K562 (cell line): ENCODE results near the gene ILK. TPM values are rescaled to one million over a fixed set of nuclear protein-coding genes. Genes with fewer than 3 reads are reported as not detected.

Experiments used
- ASH1L ChIP-seq: fragments of 450-650 bp; IDR thresholded peaks from 2 replicates; pipeline ENCODE4 v1.6.1; 2018; ENCODE audit warnings: borderline replicate concordance, mild to moderate bottlenecking, low read depth; ENCODE audit not compliant: partially characterized antibody
- CBFA2T3 ChIP-seq: fragments of 450-650 bp; IDR thresholded peaks from 2 replicates; pipeline ENCODE4 v1.6.1; 2017
- CBX3 ChIP-seq, 2 experiments: IDR thresholded peaks; 1 replicate in 1 of 2; 2 replicates in 1 of 2; pipeline ENCODE4 v1.6.1; 2012; ENCODE audit warnings: inconsistent platforms in 2 of 2, low read length in 2 of 2, borderline replicate concordance in 1 of 2, control low read depth in 1 of 2
- CBX5 ChIP-seq: IDR thresholded peaks from 2 replicates; pipeline ENCODE4 v1.6.1; 2014; ENCODE audit warnings: low read depth, borderline replicate concordance
- CEBPG ChIP-seq, 3 experiments: fragments of 200-800 bp in 1 of 3; sonication (Bioruptor generic) in 1 of 3; sonication (generic) in 1 of 3; formaldehyde crosslinking in 1 of 3; IDR thresholded peaks in 2 of 3; conservative IDR thresholded peaks in 1 of 3; 2 replicates each; pipeline versions ENCODE4 v1.6.1 to v1.8.0; 2016 to 2022; ENCODE audit warnings: missing compliant biosample characterization in 2 of 3, missing genetic modification characterization in 2 of 3, mild to moderate bottlenecking in 1 of 3, missing genetic modification reagents in 1 of 3
- FOXA1 ChIP-seq: fragments of 450-650 bp; IDR thresholded peaks from 2 replicates; pipeline ENCODE4 v1.6.1; 2016; ENCODE audit warnings: mild to moderate bottlenecking, borderline replicate concordance
- MTA3 ChIP-seq: fragments of 450-650 bp; formaldehyde crosslinking; IDR thresholded peaks from 2 replicates; pipeline ENCODE4 v1.6.1; 2017; ENCODE audit warnings: mild to moderate bottlenecking, borderline replicate concordance
- MXI1 ChIP-seq: IDR thresholded peaks from 2 replicates; pipeline ENCODE4 v1.6.1; 2011; ENCODE audit warnings: low read depth, mild to moderate bottlenecking, improper control_type of control experiment, low read length
- PHB2 ChIP-seq: fragments of 450-650 bp; IDR thresholded peaks from 2 replicates; pipeline ENCODE4 v1.6.1; 2017; ENCODE audit warnings: low read depth
- SIX5 ChIP-seq, 2 experiments: IDR thresholded peaks; 2 replicates each; pipeline ENCODE4 v1.6.1; 2011; ENCODE audit warnings: low read length in 2 of 2, borderline replicate concordance in 1 of 2, low read depth in 1 of 2, mild to moderate bottlenecking in 1 of 2, moderate library complexity in 1 of 2; ENCODE audit not compliant: insufficient read depth in 1 of 2
- STAT5A ChIP-seq: IDR thresholded peaks from 2 replicates; pipeline ENCODE4 v1.6.1; 2012; ENCODE audit warnings: low read length, inconsistent platforms, borderline replicate concordance
- TCF3 ChIP-seq: sonication (generic); formaldehyde crosslinking; IDR thresholded peaks from 2 replicates; pipeline ENCODE4 v1.4.0; 2020; ENCODE audit warnings: mild to moderate bottlenecking, missing genetic modification reagents
- TRIM24 ChIP-seq, 2 experiments: fragments of 450-650 bp; IDR thresholded peaks; 2 replicates each; pipeline ENCODE4 v1.6.1; 2016
- ZBED1 ChIP-seq: IDR thresholded peaks from 2 replicates; pipeline ENCODE4 v1.6.1; 2014
- ZKSCAN1 ChIP-seq: fragments of 150-350 bp; IDR thresholded peaks from 2 replicates; pipeline ENCODE4 v1.6.1; 2016; ENCODE audit warnings: low read depth, low read length
- ZNF324 ChIP-seq: fragments of 250-450 bp; sonication (Bioruptor Pico); IDR thresholded peaks from 2 replicates; pipeline ENCODE4 v1.4.0; 2020; ENCODE audit warnings: mild to moderate bottlenecking
- polyA plus RNA-seq, 8 experiments: library from polyadenylated mRNA; depleted of rRNA in 4 of 8; stranded (reverse) in 5 of 8; unstranded in 3 of 8; fragments of >200 nt; fragmentation: Nextera tagmentation in 2 of 8; fragmentation: Illumina TruSeq in 1 of 8; extraction: Ambion mirVana in 2 of 8; extraction: Trizol in 1 of 8; gene quantifications; 2 replicates each; pipeline versions ENCODE4 v1.2.1 to v1.2.3, GENCODE V29; 2011 to 2014; ENCODE audit warnings: inconsistent platforms in 1 of 8, missing spikeins in 1 of 8
- total RNA-seq, 7 experiments: library from RNA; depleted of rRNA in 6 of 7; stranded (reverse); fragments of >200 nt in 6 of 7; fragmentation: Illumina TruSeq in 2 of 7; extraction: Trizol in 2 of 7; gene quantifications; 2 replicates each; pipeline versions ENCODE4 v1.2.1 to v1.2.3, GENCODE V29; 2011 to 2021; ENCODE audit warnings: low replicate concordance in 1 of 7
- TF ChIP-seq, protein P1 (sequence below): fragments of 250-450 bp; sonication (Bioruptor Pico); IDR thresholded peaks from 2 replicates; pipeline ENCODE4 v1.8.0; 2022; ENCODE audit warnings: inconsistent platforms, mild to moderate bottlenecking, moderate library complexity, borderline replicate concordance
- TF ChIP-seq, protein P2 (sequence below): fragments of 450-650 bp; formaldehyde crosslinking; IDR thresholded peaks from 2 replicates; pipeline ENCODE4 v1.4.0; 2022; ENCODE audit warnings: mild to moderate bottlenecking, moderate library complexity

ILK gene
- total and polyA plus RNA-seq, 9 of the 15 experiments (the other 6 are each of a cell fraction or from before 2014, with no cell fraction given): 43.3 to 95.9 (median 58.9) TPM

GRCh38 chr11:6563121-6563619 is 40.4 kb upstream of the ILK start (continued):
- TF ChIP-seq, protein P1, sequence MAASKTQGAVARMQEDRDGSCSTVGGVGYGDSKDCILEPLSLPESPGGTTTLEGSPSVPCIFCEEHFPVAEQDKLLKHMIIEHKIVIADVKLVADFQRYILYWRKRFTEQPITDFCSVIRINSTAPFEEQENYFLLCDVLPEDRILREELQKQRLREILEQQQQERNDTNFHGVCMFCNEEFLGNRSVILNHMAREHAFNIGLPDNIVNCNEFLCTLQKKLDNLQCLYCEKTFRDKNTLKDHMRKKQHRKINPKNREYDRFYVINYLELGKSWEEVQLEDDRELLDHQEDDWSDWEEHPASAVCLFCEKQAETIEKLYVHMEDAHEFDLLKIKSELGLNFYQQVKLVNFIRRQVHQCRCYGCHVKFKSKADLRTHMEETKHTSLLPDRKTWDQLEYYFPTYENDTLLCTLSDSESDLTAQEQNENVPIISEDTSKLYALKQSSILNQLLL (CRISPR knock-in tag): no peak
- TF ChIP-seq MTA3 (0 out of 2 replicates have a peak, but pooled peaks have one; percentile 40), ASH1L (no peak), CEBPG (CRISPR knock-in tag; IDR thresholded peaks at IDR 0.05) (peak; percentile 96), CEBPG (tag; conservative IDR thresholded peaks at IDR 0.05 in 1 of 2, IDR thresholded peaks at IDR 0.05 in 1 of 2) (peak; percentile 62 to 84; a peak in 3 of 4 replicates), STAT5A (peak; percentile 88), CBX5 (no peak), MXI1 (0 out of 2 replicates have a peak, but pooled peaks have one; percentile 31), CBX3 (IDR thresholded peaks at IDR 0.05; ENCODE audit: borderline replicate concordance in 1 of 2, low read length in 2 of 2) (peak in 1 of 2 experiments; percentile 44; a peak in 1 of 3 replicates), PHB2 (peak; percentile 78), ZKSCAN1 (no peak), TRIM24 (IDR thresholded peaks at IDR 0.05) (peak; percentile 97 to 98), ZBED1 (0 out of 2 replicates have a peak, but pooled peaks have one; percentile 56), ZNF324 (CRISPR knock-in tag) (no peak), CBFA2T3 (peak; percentile 97), TCF3 (CRISPR knock-in tag) (peak; percentile 97), SIX5 (IDR thresholded peaks at IDR 0.05; ENCODE audit: borderline replicate concordance in 1 of 2, insufficient read depth in 1 of 2, low read depth in 1 of 2, low read length in 2 of 2) (no peak), FOXA1 (no peak)
- TF ChIP-seq, protein P2, sequence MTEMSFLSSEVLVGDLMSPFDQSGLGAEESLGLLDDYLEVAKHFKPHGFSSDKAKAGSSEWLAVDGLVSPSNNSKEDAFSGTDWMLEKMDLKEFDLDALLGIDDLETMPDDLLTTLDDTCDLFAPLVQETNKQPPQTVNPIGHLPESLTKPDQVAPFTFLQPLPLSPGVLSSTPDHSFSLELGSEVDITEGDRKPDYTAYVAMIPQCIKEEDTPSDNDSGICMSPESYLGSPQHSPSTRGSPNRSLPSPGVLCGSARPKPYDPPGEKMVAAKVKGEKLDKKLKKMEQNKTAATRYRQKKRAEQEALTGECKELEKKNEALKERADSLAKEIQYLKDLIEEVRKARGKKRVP: peak; percentile 81
